Glutamatergic neuron (in vitro differentiated cells): Measurements from ENCODE around the gene B4GALT1. TPM values are rescaled to one million over a fixed set of nuclear protein-coding genes. Genes with fewer than 3 reads are reported as not detected.

Experiments used
- DNase-seq: peaks from one replicate; pipeline ENCODE4 v3.0.0; 2022
- H3K27ac Mint-ChIP-seq: one replicate; pipeline ENCODE4 v1.8.0; 2020; ENCODE audit warnings: mild to moderate bottlenecking, mixed read lengths, inconsistent platforms; ENCODE audit not compliant: unreplicated experiment
- H3K27me3 Mint-ChIP-seq: one replicate; pipeline ENCODE4 v1.8.0; 2020; ENCODE audit warnings: mild to moderate bottlenecking, moderate library complexity, mixed read lengths, inconsistent platforms; ENCODE audit not compliant: unreplicated experiment
- H3K36me3 Mint-ChIP-seq: one replicate; pipeline ENCODE4 v1.8.0; 2020; ENCODE audit warnings: mild to moderate bottlenecking, mixed read lengths, inconsistent platforms; ENCODE audit not compliant: unreplicated experiment
- H3K4me1 Mint-ChIP-seq: one replicate; pipeline ENCODE4 v1.8.0; 2020; ENCODE audit warnings: mild to moderate bottlenecking, low read depth, mixed read lengths, inconsistent platforms; ENCODE audit not compliant: unreplicated experiment
- H3K4me3 Mint-ChIP-seq: one replicate; pipeline ENCODE4 v1.8.0; 2020; ENCODE audit warnings: mild to moderate bottlenecking, mixed read lengths, inconsistent platforms; ENCODE audit not compliant: unreplicated experiment
- H3K9me3 Mint-ChIP-seq: one replicate; pipeline ENCODE4 v1.8.0; 2020; ENCODE audit warnings: mild to moderate bottlenecking, moderate library complexity, mixed read lengths, inconsistent platforms; ENCODE audit not compliant: unreplicated experiment
- CTCF ChIP-seq: fragments of 200-600 bp; sonication (generic); IDR thresholded peaks from one replicate; pipeline ENCODE4 v1.5.0; 2021; ENCODE audit not compliant: partially characterized antibody, unreplicated experiment
- total RNA-seq: library from RNA; stranded (reverse); fragmentation: NEBNext Ultra II Directional; extraction: Animal tissue kit (Norgen Biotek cat#: 25700); gene quantifications from one replicate; pipeline ENCODE4 v1.2.1, GENCODE V29; 2021; ENCODE audit not compliant: unreplicated experiment

The B4GALT1 gene
- total RNA-seq, 1 donor from 2014 or later = 5.4 TPM

GRCh38 chr9:33187519-33188218 lies 20.5 kb upstream of the B4GALT1 start:
- H3K4me1 Mint-ChIP-seq = peaks cover 12% of the 10 kb centered on the region
- H3K4me3 Mint-ChIP-seq = no peak overlapping the region
- peaks cover 3% of the 10 kb centered on the region for H3K9me3 Mint-ChIP-seq
- H3K27me3 Mint-ChIP-seq = peaks cover 3% of the 10 kb centered on the region
- no peak for DNase-seq
- TF ChIP-seq CTCF = no peak
- H3K36me3 Mint-ChIP-seq = no peaks in the 10 kb centered on the region
- H3K27ac Mint-ChIP-seq = no peak overlapping the region

GRCh38 chr9:33186457-33187168 lies 19.5 kb upstream of the B4GALT1 start:
- no peak for DNase-seq
- TF ChIP-seq CTCF = no peak
- no peaks in the 10 kb centered on the region for H3K36me3 Mint-ChIP-seq
- H3K27ac Mint-ChIP-seq = no peak overlapping the region
- peaks cover 3% of the 10 kb centered on the region for H3K9me3 Mint-ChIP-seq
- no peak overlapping the region for H3K4me3 Mint-ChIP-seq
- peaks cover 5% of the 10 kb centered on the region for H3K27me3 Mint-ChIP-seq
- peaks cover 10% of the 10 kb centered on the region for H3K4me1 Mint-ChIP-seq

GRCh38 chr9:33185858-33186257 lies 18.7 kb upstream of the B4GALT1 start:
- Mint-ChIP-seq H3K4me1 (peaks cover 7% of the 10 kb centered on the region), H3K27ac (no peak overlapping the region), H3K36me3 (no peaks in the 10 kb centered on the region), H3K27me3 (peaks cover 5% of the 10 kb centered on the region), H3K4me3 (no peak overlapping the region), H3K9me3 (peaks cover 3% of the 10 kb centered on the region)
- DNase-seq = no peak
- no peak for TF ChIP-seq CTCF

GRCh38 chr9:33185406-33185805 lies 18.3 kb upstream of the B4GALT1 start:
- peaks cover 7% of the 10 kb centered on the region for H3K4me1 Mint-ChIP-seq
- H3K4me3 Mint-ChIP-seq = no peak overlapping the region
- no peaks in the 10 kb centered on the region for H3K36me3 Mint-ChIP-seq
- peaks cover 5% of the 10 kb centered on the region for H3K27me3 Mint-ChIP-seq
- no peak for TF ChIP-seq CTCF
- H3K27ac Mint-ChIP-seq = no peak overlapping the region
- DNase-seq = no peak
- peaks cover 3% of the 10 kb centered on the region for H3K9me3 Mint-ChIP-seq

GRCh38 chr9:33184963-33185362 lies 17.8 kb upstream of the B4GALT1 start:
- peaks cover 7% of the 10 kb centered on the region for H3K4me1 Mint-ChIP-seq
- H3K36me3 Mint-ChIP-seq = no peaks in the 10 kb centered on the region
- H3K9me3 Mint-ChIP-seq = peaks cover 3% of the 10 kb centered on the region
- H3K27ac Mint-ChIP-seq = no peak overlapping the region
- no peak for DNase-seq
- no peak overlapping the region for H3K4me3 Mint-ChIP-seq
- H3K27me3 Mint-ChIP-seq = peaks cover 5% of the 10 kb centered on the region
- TF ChIP-seq CTCF = no peak
